Islet of Langerhans (tissue), 1 donor: Measurements from ENCODE around the gene PPM1L.
"Not testable (repeated sequence)": the region's sequence is repeated elsewhere in the genome, so short reads cannot be mapped to it uniquely, and the experiment has no call there.

ENCODE experiments used
- FAIRE-seq: peaks from one replicate; lab custom pipeline; 2011; peaks lifted over from hg19 to GRCh38; lab: Jason Lieb, UNC

The PPM1L gene

GRCh38 chr3:160755776-160756304 lies at the start of gene PPM1L:
PPM1L (plus strand) TSS chr3:160756231.
- FAIRE-seq: no peak

DNA sequence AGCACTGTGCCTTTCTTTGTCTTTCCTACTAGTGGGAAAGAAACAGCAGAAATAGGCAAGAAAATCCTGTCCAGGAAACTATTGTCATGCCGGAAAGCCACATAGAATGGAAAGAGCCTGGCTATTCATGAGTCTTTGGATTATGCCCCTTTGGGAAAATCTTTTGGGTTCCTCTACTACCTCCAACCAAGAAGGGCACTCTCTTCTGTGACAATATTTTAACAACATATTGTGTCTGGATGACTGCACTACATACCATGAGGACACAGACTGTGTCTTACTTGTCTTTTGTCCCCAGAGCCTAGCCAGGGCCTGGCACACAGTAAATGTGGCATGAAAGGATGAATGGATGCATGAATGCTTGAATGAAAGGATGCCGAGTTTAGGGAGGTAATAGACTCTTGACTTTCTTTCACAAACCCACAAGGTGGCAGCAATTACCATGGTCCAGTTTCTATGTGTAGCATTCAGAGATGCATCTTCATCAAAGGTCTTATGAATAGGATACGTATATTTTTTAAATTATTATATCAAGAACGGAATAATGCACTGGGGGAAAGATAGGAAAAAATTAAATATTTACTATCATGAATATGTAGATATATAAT lies 48.7 kb upstream of the PPM1L start:
- FAIRE-seq: peak; percentile 96

- no peak for FAIRE-seq
Measured at GRCh38 chr3:160709477-160710182, 46.4 kb upstream of the PPM1L start.

GRCh38 chr3:160713144-160713543 lies 42.9 kb upstream of the PPM1L start:
- not testable (repeated sequence) for FAIRE-seq

- FAIRE-seq: no peak
Measured at GRCh38 chr3:160719710-160720109, 36.3 kb upstream of the PPM1L start.

- FAIRE-seq: no peak
Measured at GRCh38 chr3:160720123-160720746, 35.8 kb upstream of the PPM1L start.

GRCh38 chr3:160722331-160722730 lies 33.7 kb upstream of the PPM1L start:
- no peak for FAIRE-seq

GRCh38 chr3:160725338-160725737 lies 30.7 kb upstream of the PPM1L start:
- FAIRE-seq: no peak

DNA sequence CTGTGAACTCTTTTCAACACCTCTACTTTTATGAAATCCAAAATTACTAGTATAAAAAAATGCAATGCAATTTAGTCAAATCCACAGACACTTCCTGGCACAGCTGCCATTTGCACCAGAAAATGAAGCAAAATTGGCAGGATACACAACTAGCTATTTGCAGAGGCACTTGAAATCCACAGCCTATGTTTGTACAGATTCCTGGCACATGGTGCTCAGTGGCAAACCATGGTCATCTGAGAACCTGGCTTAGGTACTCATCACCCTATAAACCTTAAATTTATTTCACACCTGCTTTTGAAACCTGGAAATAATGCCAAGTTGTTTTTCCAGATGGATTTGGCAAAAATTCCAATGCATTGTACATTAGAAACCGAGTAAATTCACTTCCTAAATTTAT lies 20.2 kb upstream of the PPM1L start:
- FAIRE-seq: no peak

DNA sequence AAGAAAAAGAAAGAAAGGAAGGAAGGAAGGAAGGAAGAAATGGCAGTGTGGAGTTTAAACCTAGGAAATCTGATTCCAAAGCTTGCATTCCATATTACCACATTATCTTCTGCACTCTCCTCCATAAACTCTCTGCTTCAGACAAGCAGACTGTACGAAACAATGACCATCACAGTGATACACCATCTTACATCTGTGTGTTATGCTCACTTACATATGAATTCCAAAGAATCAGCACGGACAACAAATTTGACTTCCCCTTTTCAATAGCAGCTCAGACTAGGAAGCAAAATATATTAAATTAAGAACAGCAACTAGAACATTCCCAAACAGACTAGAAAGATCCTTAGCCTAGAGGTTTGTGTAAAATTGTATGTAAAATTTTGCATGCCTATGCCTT lies 18.0 kb upstream of the PPM1L start:
- FAIRE-seq: no peak

- FAIRE-seq: no peak
Measured at GRCh38 chr3:160739079-160739478, 17.0 kb upstream of the PPM1L start.

- peak; percentile 38 for FAIRE-seq
Measured at GRCh38 chr3:160746976-160747375, 9.1 kb upstream of the PPM1L start.

GRCh38 chr3:160747422-160747821 lies 8.6 kb upstream of the PPM1L start:
- peak; percentile 79 for FAIRE-seq

DNA sequence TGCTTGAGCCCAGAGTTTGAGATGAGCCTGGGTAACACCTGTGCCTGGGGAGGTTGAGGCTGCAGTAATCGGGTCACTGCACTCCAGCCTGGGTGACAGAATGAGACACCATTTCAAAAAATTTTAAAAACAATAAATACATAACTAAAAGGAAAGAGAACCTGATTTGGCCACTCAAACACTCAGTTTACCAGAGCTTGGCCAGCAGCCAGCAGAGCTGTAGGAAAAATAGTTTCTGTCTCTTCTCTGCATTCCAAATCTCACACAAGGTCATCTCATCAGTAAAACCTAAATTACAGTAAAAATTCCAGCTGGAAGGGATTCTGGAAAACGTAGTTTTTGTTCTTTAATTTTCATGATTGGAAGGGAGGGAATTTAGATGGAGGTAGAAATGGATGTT lies 7.8 kb upstream of the PPM1L start:
- FAIRE-seq: no peak

GRCh38 chr3:160748787-160749186 lies 7.2 kb upstream of the PPM1L start:
- FAIRE-seq: peak; percentile 85

GRCh38 chr3:160753953-160754352 lies 2.1 kb upstream of the PPM1L start:
- no peak for FAIRE-seq

- peak; percentile 30 for FAIRE-seq
Measured at GRCh38 chr3:160754371-160754854, 1.6 kb upstream of the PPM1L start.

DNA sequence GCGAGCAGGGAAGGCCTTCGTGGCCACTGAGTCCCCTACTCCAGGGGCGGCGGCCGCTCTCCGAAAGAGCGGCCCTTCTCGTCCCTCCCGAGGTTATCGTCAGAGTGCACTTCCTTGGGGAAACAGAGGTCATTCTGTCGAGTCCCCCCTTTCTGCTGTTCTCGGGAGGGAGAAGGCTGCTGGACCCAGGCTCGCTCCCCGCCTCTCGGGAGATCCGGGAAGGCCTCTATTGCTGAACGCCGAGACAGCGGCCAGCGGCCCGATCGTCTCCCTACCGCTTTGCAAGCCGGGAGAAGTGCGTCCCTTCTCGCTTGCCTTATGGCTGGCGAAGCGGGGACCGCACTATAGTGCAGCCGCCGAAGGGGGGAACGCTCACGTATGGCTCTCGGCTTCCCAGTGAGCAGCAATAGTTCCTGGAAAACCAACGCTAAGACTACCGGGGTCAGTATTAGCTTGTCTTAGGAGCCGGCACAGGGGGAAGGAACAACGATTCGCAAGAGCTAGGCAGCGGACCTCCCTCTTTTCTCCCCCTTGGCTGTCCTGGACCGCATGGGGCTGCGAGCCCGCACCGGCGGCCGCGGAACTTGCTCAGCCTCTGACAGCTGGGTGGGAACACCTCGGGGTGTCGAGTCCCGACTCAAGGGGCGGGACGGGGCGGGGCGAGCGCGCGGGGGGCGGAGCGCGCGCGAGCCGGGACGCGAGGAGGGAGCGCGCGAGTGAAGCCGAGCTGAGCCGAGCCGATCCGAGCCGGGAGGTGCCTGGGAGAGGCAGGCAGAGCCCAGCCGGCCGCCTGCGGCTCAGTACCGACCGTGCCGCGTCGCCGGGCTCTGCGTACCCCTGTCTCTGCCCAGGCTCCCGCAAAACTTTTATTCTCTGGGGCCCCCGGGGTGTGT lies 930 bp upstream of the PPM1L start:
- no peak for FAIRE-seq

DNA sequence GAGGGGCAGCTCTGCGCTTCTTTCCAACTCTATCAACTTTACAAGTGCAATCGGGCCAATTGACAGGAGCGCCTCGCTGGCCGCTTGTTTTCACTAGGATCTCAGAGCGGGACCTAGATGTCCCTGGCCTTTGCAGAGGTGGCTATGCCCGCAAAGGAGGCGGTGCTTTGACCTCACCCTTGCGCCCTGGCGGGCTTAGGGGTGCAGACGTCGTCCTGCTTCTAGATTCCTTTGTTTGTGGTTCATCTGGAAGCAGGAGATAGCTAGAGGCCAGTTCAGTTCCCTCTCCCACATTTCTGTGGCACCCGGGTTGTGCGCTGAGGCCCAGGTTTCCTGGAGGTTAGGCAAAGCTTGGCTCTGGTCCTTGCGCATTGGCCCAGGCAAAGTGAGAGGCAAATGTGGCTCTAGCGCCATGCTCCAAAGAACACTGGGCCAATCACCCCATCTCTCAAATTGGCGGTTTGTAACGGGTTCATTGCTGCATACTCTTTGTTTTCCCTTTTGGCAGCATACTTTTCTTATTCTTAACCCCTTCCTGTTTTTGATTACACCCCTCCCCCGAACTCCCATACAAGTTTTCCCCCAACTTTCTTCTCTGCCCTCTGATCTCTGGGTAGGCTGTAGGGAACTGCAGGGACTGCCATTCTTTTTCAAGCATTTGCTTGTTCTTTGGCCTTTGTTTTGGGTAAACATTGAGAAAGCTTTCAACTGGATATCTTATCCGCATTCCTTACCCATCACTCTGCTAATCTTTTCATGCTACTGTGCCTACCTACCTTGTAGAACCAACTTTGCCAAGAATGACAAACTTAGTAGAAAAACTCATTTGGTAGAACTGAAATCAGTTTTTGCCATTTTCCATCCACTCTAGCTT lies 1.4 kb downstream of the PPM1L start:
- no peak for FAIRE-seq

- no peak for FAIRE-seq
Measured at GRCh38 chr3:160758929-160759577, 3.0 kb downstream of the PPM1L start.

DNA sequence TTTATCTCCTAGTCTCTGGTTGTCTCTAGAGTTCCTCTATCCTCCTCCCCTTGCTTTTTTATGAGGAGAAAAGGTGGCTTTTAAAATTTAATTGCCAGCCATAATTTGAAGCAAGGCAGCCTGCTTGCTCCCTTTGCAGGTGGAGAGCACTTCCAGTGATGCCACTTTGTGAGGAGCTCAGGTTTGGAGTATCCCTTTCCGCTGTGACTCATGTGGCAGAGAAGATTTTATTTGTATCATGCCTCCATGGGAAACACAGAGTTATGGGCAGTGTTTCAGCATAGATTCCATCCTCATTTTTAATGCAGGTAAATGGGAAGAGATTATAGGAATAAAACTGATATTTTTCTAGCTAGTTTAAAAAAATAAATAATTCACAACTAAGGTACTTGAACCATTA lies 7.0 kb downstream of the PPM1L start:
- no peak for FAIRE-seq
